RKO (cell line): ENCODE results near the gene MYBBP1A.

Source experiments
- DNase-seq: peaks from one replicate; pipeline ENCODE4 v3.0.0-alpha.2; 2016; ENCODE audit warnings: low spot score

The MYBBP1A gene

DNA sequence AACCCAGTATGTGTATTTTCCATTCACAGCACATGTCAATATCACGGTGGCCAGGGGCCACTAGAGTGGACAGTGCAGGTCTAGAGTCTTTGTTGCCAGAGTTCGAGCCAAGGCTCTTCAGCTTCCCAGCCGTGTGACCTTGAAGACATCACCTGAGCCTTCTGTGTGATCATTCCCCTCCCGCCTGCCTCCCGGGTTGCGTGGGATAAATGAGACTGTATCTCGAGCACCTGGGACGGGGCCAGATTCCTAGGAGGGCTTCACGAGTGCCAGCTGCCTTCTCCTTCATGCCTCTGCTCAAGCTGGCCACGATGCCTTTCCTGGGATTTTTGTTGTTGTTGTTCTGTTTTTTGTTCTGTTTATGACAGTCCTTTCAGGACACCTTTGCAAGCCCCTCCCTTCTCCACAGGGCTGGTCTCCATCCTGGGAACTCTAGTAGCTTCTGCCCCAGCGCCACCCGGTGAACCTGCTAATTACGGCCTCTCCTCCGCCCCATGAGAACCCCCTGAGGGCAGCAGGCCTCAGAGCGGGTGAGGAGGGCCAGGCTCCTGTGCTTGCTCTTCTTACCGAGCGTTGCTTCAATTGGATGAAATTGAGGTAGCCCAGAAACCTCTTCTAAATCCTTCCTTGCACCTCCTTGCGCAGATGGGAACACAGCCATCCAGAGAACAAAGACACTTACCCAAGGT is 52.6 kb downstream of the MYBBP1A start:
- DNase-seq, result no peak

GRCh38 chr17:4501295-4501949 is 53.8 kb downstream of the MYBBP1A start:
- no peak for DNase-seq

- DNase-seq, result no peak
Measured at GRCh38 chr17:4500191-4500571, 55.0 kb downstream of the MYBBP1A start.

- DNase-seq, result no peak
Measured at GRCh38 chr17:4499431-4500190, 55.6 kb downstream of the MYBBP1A start.

GRCh38 chr17:4498461-4499397 is 56.5 kb downstream of the MYBBP1A start, which contains the start of gene SPNS2:
Gene SPNS2, plus strand, starts transcription at chr17:4498881. Its CDS starts 167 bp downstream, at chr17:4499048.
- DNase-seq, result peak; percentile 47

DNA sequence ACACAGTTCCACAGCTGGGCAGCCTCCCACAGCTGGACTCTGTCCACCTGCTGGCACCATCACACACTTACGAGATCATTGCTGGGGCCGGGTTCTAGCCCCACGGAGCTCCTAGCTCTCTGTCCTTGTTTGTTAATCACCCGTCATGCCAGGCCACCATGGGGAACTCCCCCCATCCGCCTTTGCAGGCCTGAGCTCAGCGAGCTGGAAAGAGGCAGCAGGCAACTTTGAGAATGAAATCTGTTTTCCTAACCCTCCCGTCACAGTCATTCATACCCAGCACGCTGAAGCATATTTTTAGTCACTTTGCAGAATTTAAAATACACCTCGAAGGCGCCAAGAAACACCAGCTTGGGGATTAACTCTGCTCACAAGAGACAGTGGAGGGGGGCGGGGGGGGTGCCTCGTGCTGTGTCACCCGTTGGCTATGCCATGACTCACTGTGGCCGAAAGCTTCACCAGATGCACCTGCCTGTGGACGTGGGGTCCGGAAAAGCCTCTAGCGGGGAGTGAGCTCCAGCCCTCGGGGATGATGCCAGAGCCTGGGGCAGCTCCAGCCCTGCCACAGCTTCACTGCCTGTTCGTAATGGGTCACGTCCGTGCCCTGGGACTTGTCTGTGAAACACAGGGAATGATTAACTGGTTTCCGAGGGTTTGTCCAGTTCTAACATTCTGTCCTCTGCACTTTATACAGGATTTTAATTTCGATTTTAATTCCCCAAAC is 57.9 kb downstream of the MYBBP1A start:
- DNase-seq, result peak; percentile 69

- peak; percentile 56 for DNase-seq
Measured at GRCh38 chr17:4492721-4493561, 62.2 kb downstream of the MYBBP1A start.

DNA sequence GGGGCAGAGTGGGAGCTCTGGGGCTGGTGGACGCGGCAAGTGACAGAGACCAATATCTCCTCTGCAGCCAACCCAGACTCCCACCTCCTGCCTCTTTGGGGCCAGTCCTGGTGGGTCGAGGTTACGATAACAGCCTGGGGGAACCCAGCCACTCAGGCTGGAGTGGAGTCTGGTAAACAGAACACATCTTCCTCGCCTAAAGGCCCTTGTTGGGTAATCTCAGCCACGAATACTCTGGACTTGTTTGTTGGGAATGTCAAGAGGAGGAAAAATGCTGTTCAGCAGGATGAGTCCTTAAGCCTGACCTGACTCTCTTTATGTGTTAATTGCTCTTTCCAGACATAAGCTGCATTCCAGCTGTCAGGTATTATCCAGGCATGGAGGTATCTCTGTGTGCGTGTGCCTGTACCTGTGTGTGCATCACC is 64.5 kb downstream of the MYBBP1A start:
- DNase-seq, result no peak

- DNase-seq, result no peak
Measured at GRCh38 chr17:4490109-4490591, 65.0 kb downstream of the MYBBP1A start.

DNA sequence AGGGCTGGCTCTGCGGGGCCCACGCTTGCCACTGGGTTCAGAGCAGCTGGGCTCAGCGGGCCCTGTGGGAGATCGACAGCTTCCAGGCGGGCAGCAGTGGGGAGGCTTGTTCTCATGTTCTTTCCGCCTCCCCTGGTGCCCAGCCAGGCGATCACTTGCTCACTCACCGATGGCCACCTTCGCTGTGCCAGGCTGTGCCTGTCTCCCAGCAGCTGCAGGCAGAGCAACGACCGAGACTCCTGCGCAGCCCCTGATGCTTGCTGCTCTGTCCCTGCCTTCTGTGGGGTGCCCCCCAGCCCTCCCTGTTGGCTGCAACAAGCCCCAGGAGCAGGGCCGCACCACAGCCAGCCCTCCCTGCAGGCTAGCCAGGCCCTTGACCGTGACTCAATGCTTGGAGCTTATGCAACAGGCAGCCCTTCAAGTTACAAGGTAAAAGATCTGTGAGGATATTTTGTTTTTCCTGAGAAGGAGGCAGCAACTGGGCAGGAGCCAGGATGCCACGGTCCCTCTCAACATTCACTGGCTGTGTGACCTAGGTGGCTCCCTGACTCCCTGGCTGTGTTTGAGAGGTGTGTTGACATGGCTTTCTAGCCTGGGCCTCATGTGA is 66.1 kb downstream of the MYBBP1A start:
- no peak for DNase-seq
